Measurements from ENCODE around the gene PRLH.

DNA sequence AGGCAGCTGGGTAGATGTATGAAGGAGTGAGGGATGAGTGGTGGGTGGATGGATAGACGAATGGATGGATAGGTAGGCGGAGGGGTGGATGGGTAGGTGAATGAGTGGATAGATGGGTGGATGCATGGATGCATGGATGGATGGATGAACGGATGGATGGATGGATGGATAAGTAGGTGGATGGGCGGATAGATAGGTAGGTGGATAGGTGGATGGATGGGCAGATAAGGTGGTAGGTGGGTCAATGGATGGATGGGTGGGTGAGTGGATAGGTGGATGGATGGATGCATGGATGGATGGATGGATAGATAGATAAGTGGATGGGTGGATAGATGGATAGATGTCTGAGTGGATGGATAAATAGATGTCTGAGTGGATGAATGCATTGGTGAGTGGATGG, 49.2 kb upstream of the PRLH start:
- TF ChIP-seq ZFP37 (tag by site-specific recombination; IDR thresholded peaks at IDR 0.05) (no peak), ZBTB17 (tag by site-specific recombination; IDR thresholded peaks at IDR 0.05) (peak; percentile 94), ZFP69B (tag by site-specific recombination; IDR thresholded peaks at IDR 0.05) (no peak), ZNF146 (tag by site-specific recombination; IDR thresholded peaks at IDR 0.05) (no peak), TRIM28 (IDR thresholded peaks at IDR 0.05; ENCODE audit: borderline replicate concordance, low read length) (no peak), ZNF561 (tag by site-specific recombination; IDR thresholded peaks at IDR 0.05; ENCODE audit: borderline replicate concordance) (no peak), SCRT2 (tag by site-specific recombination; IDR thresholded peaks at IDR 0.05) (no peak), ZNF157 (tag by site-specific recombination; IDR thresholded peaks at IDR 0.05) (no peak), ZBTB8A (tag by site-specific recombination; IDR thresholded peaks at IDR 0.05) (no peak)
- TF ChIP-seq, protein P1, sequence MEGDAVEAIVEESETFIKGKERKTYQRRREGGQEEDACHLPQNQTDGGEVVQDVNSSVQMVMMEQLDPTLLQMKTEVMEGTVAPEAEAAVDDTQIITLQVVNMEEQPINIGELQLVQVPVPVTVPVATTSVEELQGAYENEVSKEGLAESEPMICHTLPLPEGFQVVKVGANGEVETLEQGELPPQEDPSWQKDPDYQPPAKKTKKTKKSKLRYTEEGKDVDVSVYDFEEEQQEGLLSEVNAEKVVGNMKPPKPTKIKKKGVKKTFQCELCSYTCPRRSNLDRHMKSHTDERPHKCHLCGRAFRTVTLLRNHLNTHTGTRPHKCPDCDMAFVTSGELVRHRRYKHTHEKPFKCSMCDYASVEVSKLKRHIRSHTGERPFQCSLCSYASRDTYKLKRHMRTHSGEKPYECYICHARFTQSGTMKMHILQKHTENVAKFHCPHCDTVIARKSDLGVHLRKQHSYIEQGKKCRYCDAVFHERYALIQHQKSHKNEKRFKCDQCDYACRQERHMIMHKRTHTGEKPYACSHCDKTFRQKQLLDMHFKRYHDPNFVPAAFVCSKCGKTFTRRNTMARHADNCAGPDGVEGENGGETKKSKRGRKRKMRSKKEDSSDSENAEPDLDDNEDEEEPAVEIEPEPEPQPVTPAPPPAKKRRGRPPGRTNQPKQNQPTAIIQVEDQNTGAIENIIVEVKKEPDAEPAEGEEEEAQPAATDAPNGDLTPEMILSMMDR (tag by site-specific recombination; IDR thresholded peaks at IDR 0.05), result no peak
- TF ChIP-seq, protein P2, sequence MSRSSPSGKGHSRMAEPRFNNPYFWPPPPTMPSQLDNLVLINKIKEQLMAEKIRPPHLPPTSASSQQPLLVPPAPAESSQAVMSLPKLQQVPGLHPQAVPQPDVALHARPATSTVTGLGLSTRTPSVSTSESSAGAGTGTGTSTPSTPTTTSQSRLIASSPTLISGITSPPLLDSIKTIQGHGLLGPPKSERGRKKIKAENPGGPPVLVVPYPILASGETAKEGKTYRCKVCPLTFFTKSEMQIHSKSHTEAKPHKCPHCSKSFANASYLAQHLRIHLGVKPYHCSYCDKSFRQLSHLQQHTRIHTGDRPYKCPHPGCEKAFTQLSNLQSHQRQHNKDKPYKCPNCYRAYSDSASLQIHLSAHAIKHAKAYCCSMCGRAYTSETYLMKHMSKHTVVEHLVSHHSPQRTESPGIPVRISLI (tag by site-specific recombination; IDR thresholded peaks at IDR 0.05), result no peak

Measured in HEK293 (cell line).